ENCODE measurements around the gene STS. TPM values are rescaled to one million over a fixed set of nuclear protein-coding genes. Genes with fewer than 3 reads are reported as not detected.
A peak's percentile ranks its signal among the peaks of the same experiment; 100 is the strongest.

The STS gene
- total and polyA plus RNA-seq, 5 experiments from 2014 or later: 0.52 to 0.66 (median 0.56) TPM

DNA sequence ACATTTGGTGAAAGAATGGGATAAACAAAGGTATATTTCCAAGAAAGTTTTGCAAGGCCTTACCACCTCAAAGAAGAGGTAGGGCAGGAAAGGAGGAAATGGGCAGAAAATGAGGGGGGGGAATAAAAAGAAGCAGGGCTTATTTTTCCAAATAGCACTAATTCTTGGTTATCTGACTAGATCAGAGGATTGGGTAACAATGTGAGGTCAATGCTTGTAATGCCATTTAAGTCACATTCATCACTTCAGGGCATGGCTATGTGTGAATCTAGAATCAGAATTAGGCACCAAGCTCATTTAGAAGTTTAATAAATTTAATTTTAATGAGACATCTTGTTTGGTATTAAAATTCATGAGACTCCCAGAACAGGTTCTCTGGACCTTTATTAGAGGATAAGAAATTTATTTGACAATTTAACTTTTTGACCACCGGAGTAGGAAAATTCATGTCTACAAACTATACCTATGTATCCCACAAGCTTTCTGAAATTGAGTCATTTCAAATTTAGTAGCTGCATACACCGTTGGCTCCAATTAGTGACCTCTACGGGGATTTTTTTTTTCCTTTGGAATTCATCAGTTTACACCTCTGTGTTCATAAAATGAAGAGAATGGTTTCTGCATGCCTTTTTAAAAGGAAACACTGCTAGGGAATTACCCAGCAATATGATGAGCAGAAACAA, 1.4 kb upstream of the STS start:
- POLR2A ChIA-PET: no interaction called here
- H3K4me3 Mint-ChIP-seq: peak overlapping the region in 4 of 10 donors; percentile 39 to 82 (median 56)
- peak overlapping the region in 4 of 10 donors; percentile 39 to 93 (median 80) for H3K27ac Mint-ChIP-seq
- peaks cover 3 to 31% (median 18%) of the 10 kb centered on the region in 4 donors for H3K4me1 Mint-ChIP-seq
- no peaks in the 10 kb centered on the region for H3K27me3 Mint-ChIP-seq
- no peak for ATAC-seq
- DNase-seq: no peak
- no peaks in the 10 kb centered on the region for H3K9me3 Mint-ChIP-seq
- H3K36me3 Mint-ChIP-seq: peaks cover 0 to 3% (median 0%) of the 10 kb centered on the region in 3 donors

DNA sequence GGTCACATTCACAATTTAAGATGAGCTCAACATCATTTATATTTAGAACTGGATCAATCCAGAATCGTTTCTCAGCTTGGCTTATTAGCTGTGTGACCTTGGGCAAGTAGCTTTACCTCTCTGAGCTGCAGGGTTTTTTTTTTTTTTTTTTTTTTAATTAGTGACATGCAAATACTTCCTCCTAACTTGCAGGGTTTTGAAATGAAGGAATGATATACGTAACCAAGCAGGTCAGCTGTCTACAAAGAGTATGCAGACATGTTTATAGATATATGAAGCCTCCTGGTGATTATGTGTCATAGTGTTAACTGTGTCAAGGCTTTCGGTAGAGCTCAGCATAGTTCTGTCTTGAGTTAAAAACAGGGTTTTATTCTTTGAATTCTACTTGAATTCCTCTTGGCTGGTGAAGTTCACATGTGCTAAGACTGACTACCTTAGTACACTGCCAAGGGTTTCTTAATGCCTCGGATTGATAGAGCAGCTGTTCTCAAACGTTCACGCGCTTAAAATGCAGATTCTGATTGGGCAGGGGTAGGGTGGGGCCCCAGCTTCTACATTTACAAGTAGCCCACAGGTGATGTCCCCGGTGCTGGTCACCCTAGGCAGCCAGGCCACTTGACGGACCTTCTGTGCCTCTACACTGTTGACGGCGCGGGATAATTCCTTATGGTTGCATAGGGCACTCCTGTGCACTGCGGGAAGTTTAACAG, 654 bp upstream of the STS start:
- no peaks in the 10 kb centered on the region for H3K27me3 Mint-ChIP-seq
- H3K4me3 Mint-ChIP-seq: peak overlapping the region; percentile 73 to 92 (median 82)
- ATAC-seq (no peak), DNase-seq (peak in 2 of 10 donors; percentile 15 to 17)
- no peaks in the 10 kb centered on the region for H3K36me3 Mint-ChIP-seq
- H3K9me3 Mint-ChIP-seq: no peaks in the 10 kb centered on the region
- H3K27ac Mint-ChIP-seq: peak overlapping the region in 9 of 10 donors; percentile 77 to 96 (median 93)
- POLR2A ChIA-PET: no interaction called here
- H3K4me1 Mint-ChIP-seq: peaks cover 3 to 29% (median 15%) of the 10 kb centered on the region in 4 donors

DNA sequence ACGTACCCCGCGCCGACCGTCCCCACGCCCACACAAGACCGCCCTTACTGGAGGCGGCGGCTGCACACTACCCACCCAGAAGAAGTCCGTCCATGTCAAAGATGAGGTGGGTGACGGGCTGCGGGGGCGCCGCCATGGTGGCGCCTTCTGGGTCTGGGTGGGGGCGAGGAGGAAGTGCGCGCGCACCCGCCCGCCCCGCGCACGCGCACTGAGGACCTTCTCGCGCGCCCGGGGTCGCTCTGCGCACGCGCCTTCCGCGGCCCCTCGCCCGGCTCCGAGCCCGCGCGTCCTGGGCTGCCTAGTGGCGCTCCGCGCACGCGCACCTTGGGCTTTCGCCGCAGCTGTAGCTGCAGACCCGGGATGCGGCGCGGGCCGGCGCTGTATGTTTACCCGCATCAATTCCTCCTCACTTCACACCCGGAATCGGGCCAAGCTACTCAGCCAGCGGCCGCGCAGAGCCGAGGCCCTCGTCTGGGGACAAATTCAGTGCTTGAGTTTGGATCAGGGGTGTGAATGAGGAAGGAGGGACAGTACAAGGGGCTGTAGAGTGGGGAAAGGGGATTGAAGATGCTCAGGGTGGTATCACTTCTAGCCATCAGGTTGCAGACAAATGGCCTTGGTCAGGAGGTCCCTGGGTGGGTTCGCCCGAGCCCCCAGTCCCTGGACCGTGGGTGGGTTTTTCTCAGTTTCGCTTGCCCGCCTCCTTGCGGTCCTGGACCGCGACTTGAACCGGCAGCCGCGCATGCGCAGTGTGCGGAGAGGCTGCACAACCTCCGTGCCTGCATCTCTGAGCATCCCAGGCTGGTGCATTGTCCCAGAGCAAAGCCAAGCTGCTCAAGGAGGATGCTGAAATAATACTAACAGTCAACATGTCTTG, 704 bp downstream of the STS start, which contains the start of gene PUDP:
Gene PUDP, minus strand, starts transcription at position 176 of the 877 bp plus-strand sequence. Its CDS starts 40 bp downstream, at position 136.
- peak; percentile 75 to 96 (median 84) for DNase-seq
- peaks cover 3 to 24% (median 15%) of the 10 kb centered on the region in 4 donors for H3K4me1 Mint-ChIP-seq
- H3K27me3 Mint-ChIP-seq: no peaks in the 10 kb centered on the region
- H3K4me3 Mint-ChIP-seq: peak within 1 kb of the TSS; percentile 75 to 97 (median 91)
- H3K9me3 Mint-ChIP-seq: no peaks in the 10 kb centered on the region
- ATAC-seq: peak; percentile 85 to 88
- H3K36me3 Mint-ChIP-seq: no peaks in the 10 kb centered on the region
- H3K27ac Mint-ChIP-seq: peak within 1 kb of the TSS; percentile 63 to 96 (median 92)
- POLR2A ChIA-PET: interaction anchor here (0.8 kb wide), 1 partner anchor 10 kb away, joined by 3 read pairs; no protein-coding TSS in a partner anchor

DNA sequence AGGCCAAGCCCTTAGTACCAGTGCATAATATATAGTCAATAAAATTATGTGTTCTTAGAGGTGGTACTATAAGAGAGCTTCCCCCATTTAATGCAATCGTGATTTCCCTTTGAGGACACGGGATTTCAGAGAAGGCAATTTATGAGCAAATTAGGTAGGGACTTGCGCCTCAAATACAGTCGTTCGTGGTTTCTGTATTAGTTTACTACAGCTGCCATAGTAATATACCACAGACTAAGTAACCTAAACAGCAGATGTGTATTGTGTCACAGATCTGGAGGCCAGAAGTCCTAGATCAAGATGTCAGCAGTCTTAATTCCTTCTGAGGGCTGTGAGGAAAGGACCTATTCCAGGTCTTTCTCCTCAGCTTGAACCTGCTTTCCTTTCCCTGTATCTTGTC, 1.9 kb downstream of the STS start:
- Mint-ChIP-seq H3K36me3 (no peaks in the 10 kb centered on the region), H3K27ac (peak overlapping the region in 3 of 10 donors; percentile 39 to 66 (median 63)), H3K4me3 (peak overlapping the region in 5 of 10 donors; percentile 12 to 97 (median 85)), H3K9me3 (no peaks in the 10 kb centered on the region), H3K4me1 (peaks cover 2 to 18% (median 12%) of the 10 kb centered on the region in 4 donors), H3K27me3 (no peaks in the 10 kb centered on the region)
- no peak for ATAC-seq
- DNase-seq: no peak
- POLR2A ChIA-PET: interaction anchor here (0.8 kb wide), 1 partner anchor 9 kb away, joined by 3 read pairs; no protein-coding TSS in a partner anchor

- peaks cover 0 to 3% (median 0%) of the 10 kb centered on the region in 4 donors for H3K4me1 Mint-ChIP-seq
- no peaks in the 10 kb centered on the region for H3K36me3 Mint-ChIP-seq
- H3K4me3 Mint-ChIP-seq: no peak overlapping the region
- H3K27me3 Mint-ChIP-seq: no peaks in the 10 kb centered on the region
- POLR2A ChIA-PET: no interaction called here
- no peaks in the 10 kb centered on the region for H3K9me3 Mint-ChIP-seq
- DNase-seq: no peak
- no peak for ATAC-seq
- peak overlapping the region in 1 of 10 donors; percentile 31 for H3K27ac Mint-ChIP-seq
Observed at GRCh38 chrX:7153231-7153630, 5.7 kb downstream of the STS start.

DNA sequence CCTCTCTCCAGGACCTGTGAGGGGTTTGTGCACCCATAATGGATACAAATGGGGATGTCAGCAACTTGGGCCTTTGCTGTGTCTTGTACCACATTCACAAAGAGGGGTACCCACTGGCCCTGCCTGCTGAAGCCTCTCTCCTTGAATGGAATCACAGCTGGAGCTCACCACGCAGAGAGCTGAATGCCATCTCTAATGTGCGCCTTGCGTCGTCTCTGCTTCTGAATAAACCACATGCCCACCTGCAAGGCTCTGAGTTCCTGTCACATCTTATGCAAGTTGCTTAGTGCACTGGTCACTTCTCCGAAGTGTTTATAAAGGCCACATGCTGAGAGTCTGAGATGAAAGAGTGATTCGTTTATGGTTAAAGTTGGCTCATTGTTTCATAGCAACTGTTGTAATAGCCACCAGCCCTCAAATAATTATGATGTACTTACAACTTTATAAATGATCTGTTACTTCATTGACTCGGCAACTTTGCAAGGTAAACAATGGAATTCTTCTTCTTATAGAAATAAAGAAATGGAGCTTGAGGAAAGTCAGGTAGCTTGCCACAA, 6.6 kb downstream of the STS start:
- POLR2A ChIA-PET: no interaction called here
- H3K9me3 Mint-ChIP-seq: no peaks in the 10 kb centered on the region
- H3K36me3 Mint-ChIP-seq: no peaks in the 10 kb centered on the region

GRCh38 chrX:7155163-7155562, 7.7 kb downstream of the STS start:
- Mint-ChIP-seq H3K9me3 (no peaks in the 10 kb centered on the region), H3K4me1 (no peaks in the 10 kb centered on the region), H3K27ac (no peak overlapping the region), H3K4me3 (no peak overlapping the region), H3K27me3 (no peaks in the 10 kb centered on the region), H3K36me3 (no peaks in the 10 kb centered on the region)
- DNase-seq: no peak
- POLR2A ChIA-PET: no interaction called here
- no peak for ATAC-seq

More for the DNA sequence above, 6.6 kb downstream of the STS start:
- Mint-ChIP-seq H3K27me3 (no peaks in the 10 kb centered on the region), H3K4me3 (no peak overlapping the region), H3K4me1 (no peaks in the 10 kb centered on the region), H3K27ac (peak overlapping the region in 1 of 10 donors; percentile 31)
- ATAC-seq (no peak), DNase-seq (no peak)

DNA sequence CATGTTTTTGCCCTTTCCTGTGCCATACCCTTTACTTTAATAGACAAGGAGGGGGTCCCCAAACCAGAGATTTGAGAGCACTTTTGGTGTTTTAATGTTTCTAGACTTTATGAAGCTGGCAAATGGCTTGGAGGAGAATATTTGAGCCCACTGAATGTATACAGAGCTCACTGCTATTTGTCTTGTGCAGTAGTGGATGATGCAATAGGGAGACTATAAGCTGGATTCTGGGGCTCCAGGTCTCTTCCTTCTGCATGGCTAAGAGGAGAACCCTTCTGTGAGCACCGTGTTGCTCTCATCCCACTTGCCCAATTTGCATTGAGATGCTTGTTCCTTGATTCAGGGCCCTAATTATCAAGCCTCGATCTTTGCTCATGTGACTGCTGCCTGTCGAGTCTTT, 9.4 kb downstream of the STS start:
- H3K27ac Mint-ChIP-seq: no peak overlapping the region
- no peaks in the 10 kb centered on the region for H3K36me3 Mint-ChIP-seq
- no peaks in the 10 kb centered on the region for H3K9me3 Mint-ChIP-seq
- ATAC-seq: no peak
- H3K4me3 Mint-ChIP-seq: no peak overlapping the region
- H3K4me1 Mint-ChIP-seq: no peaks in the 10 kb centered on the region
- no peaks in the 10 kb centered on the region for H3K27me3 Mint-ChIP-seq
- POLR2A ChIA-PET: no interaction called here
- DNase-seq: no peak

DNA sequence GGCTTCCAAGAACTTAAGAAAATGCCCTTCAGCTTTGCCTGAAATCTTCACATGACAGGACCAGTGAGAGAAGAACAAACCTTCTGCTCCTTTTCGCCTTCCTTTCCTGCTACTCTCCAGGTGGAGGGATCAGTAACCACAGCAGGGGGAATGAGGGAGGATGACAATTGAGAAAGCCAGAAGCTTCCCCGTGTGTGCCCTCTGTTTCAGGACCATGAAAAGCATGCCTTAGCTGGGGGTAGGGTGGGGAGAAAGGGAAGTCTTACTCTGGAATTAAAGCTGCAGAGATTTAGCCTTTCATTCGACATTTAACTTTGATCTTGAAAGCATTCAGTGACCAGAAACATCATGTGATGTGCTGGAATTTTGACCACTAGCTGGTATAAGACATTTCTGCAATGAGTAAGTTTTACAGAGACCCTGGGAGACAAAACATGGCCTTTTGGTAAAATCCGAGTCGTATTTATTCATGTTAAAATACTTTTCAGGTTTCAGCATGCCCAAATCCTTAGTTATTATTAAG, 11.0 kb downstream of the STS start:
- POLR2A ChIA-PET: interaction anchor here (0.9 kb wide), 1 partner anchor 10 kb away, joined by 3 read pairs; no protein-coding TSS in a partner anchor

GRCh38 chrX:7159149-7159861, 11.8 kb downstream of the STS start:
- no peak overlapping the region for H3K27ac Mint-ChIP-seq
- H3K36me3 Mint-ChIP-seq: no peaks in the 10 kb centered on the region
- no peak overlapping the region for H3K4me3 Mint-ChIP-seq
- H3K27me3 Mint-ChIP-seq: no peaks in the 10 kb centered on the region
- POLR2A ChIA-PET: no interaction called here
- H3K4me1 Mint-ChIP-seq: no peaks in the 10 kb centered on the region
- no peak for DNase-seq
- no peak for ATAC-seq
- no peaks in the 10 kb centered on the region for H3K9me3 Mint-ChIP-seq

More for the DNA sequence above, 11.0 kb downstream of the STS start:
- no peak for DNase-seq
- Mint-ChIP-seq H3K36me3 (no peaks in the 10 kb centered on the region), H3K4me1 (no peaks in the 10 kb centered on the region), H3K27me3 (no peaks in the 10 kb centered on the region), H3K4me3 (no peak overlapping the region), H3K27ac (no peak overlapping the region), H3K9me3 (no peaks in the 10 kb centered on the region)
- no peak for ATAC-seq

DNA sequence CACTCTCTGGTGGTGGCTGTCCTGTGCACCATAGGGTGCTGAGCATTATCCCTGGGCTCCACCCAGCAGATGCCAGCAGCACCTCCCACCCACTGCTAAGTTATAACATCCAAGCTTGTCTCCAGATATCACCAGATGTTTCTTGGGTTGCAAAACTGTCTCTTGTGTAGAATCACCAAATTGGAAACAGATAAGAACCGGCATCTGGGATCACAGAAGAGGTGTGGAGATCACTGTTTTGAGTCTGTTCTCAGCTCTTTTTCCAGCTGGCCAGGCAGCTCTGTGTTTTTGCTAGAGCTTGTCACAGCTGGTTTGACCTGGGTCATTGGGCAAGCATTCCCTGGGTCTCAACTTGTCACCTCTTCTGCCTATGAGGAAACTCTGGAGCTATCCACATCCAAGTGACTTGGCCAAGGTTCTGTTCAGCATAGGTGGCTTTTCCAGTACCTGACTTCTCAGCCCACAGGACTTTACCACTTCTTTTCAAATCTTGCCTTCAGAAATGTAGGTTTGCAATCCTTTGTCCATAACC, 15.7 kb downstream of the STS start:
- ATAC-seq: no peak
- no peaks in the 10 kb centered on the region for H3K4me1 Mint-ChIP-seq
- H3K27ac Mint-ChIP-seq: no peak overlapping the region
- no peaks in the 10 kb centered on the region for H3K9me3 Mint-ChIP-seq
- POLR2A ChIA-PET: no interaction called here
- H3K27me3 Mint-ChIP-seq: no peaks in the 10 kb centered on the region
- H3K4me3 Mint-ChIP-seq: no peak overlapping the region
- DNase-seq: no peak
- no peaks in the 10 kb centered on the region for H3K36me3 Mint-ChIP-seq
